Inflammatory macrophage treated with lipopolysaccharide for 4 hours (primary cell): Measurements from ENCODE around the gene ARHGEF16.

Experiments
- DNase-seq: peaks from one replicate; pipeline ENCODE4 v3.0.0-alpha.2; 2020

The ARHGEF16 gene

DNA sequence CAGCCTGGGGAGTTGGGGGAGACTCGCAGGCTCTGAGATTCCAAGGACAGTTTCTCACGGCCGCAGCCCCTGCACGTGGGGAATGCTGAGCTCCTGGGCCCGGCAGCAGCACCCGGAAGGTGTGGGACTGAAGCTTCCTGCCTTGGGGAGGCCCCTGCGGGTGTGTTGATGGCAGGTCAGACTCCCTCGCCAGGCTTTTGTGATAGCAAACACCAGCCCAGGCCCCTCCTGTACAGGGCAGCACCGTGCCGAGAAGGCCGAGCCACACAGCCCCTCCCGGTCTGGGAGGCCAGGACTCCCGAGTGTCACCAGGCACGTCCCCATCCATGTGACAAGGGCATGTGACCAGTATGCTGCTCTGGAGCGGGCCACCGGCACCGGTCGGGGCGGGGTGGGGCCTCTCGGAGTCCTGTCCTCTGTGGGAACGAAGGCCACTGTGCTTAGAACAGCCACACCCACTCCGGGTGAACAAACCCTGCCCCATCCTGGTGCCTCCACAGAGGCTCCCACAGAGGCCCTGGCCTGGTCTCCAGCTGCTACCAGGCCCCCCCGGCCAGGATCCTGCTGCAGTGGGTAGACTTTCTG is 31.1 kb upstream of the ARHGEF16 start:
- no peak for DNase-seq

DNA sequence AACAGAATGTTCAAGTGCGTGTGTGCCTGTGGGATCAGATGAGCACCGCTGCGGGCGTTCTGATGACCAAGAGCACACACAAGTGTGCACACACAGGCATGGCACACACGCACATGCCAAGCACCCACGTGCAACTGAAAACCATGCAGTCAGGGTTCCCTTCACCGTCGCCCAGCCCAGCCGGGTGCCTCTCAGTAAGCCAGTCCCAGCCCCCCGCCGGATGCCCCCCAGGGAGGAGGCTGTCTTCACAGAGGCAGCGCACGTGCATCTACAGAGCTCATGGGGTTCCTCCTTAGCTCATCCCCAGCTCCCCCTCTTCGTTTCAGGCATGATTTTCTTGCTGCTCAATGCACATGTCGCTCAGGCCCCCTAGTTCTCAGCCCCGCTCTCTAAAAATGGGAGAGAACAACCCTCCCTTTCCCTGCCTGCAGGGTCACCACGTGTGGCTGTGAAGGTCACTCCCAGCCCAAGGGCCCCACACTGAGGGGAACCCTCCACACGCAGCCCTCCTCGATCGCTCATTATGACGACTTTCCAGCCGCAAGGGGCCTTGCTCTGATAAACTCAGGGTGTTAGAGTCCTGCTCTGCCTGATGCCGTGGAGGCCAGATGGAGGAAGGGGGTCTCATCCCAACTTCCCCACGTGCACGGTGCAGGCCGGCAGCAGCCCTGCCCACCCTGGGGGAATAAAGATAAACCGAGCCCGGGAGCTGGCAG is 30.4 kb upstream of the ARHGEF16 start:
- DNase-seq, result no peak

DNA sequence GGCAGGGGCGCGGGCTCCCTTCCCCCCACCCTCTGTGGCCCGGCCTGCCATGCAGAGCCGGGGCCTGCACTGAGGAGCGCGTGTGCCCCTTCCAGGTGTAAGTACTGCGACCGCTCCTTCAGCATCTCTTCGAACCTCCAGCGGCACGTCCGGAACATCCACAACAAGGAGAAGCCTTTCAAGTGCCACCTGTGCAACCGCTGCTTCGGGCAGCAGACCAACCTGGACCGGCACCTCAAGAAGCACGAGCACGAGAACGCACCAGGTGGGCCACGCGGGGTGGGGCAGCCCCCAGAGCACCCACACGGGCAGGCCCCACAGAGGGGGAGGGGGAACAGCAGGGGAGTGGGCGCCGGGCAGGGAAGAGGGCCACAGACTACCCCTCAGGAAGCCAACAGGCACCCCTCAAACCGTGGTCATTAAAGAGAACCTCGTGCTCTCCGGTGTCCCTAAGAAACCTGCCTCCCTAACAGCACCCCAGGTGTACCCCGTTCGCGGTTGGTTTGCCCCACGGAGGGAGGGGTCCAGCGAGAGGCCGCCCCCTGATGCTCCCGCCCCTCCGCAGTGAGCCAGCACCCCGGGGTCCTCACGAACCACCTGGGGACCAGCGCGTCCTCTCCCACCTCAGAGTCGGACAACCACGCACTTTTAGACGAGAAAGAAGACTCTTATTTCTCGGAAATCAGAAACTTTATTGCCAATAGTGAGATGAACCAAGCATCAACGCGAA is 28.8 kb upstream of the ARHGEF16 start:
- DNase-seq, result no peak

DNA sequence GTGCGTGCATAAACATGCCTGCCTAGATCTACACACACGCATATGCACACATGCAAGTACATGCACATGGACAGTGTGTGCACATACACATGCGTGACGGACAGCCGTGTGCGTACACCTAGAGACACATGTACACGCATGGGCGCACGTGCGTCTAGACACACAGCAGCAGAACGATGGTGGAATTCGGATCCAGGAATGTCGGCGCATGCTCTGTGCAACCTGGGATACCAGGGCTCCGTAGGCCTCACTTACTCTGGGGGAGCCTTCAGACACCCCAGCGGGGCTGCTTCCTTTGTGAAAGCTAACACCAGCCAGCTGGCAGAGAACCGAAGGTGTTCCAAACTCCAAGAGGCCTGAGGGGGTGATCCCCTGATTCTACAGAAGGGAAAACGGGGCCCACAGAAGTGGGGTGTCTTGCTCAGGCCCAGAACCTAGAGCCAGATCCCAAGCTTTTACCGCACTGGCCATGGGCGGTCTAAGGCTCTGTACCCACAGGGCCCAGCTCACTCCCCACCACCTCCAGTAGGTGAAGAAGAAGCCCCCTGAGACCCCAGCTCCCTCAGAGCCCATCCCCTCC is 27.4 kb upstream of the ARHGEF16 start:
- no peak for DNase-seq

DNA sequence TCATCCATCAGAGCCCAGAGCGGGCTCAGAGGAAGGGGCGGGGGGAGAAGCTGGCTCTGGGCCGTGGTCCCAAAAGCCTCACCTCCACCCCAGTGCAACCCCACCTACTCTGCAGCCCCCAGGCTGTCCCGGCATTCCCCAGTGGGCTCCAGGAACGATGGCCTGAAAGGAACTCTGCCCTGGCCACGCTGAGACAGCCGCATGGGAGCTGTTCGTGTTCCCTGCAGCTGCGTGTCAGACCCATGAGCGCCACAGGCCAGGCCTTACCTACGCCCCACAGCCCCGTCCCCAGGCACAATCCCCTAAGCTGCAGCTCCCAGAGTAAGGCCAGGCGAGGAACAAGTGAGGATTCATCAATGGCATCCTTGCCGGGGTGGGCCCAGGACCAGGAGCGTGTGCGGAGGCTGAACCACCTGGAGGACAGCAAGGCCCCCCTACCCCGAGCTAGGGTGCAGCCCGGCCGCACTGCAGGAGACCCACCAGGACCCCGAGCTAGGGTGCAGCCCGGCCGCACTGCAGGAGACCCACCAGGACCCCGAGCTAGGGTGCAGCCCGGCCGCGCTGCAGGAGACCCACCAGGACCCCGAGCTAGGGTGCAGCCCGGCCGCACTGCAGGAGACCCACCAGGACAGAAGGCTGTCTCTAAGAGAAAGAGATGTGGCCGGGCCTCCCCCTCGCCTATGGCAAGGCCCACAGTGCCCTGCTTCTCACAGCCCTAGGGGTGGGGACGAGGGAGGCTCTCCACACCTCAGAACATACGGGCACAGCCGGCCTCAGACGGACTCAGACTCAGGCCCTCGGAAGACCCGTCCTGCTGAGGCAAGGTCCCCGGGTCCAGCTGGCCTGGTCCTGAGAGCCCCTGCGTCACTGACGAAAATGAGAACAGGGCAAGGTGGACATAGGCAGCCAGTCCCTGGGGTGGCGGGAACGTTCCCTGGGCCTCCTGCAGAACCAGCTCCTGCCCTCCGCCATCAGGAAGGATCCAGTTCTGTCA is 26.5 kb upstream of the ARHGEF16 start:
- no peak for DNase-seq

DNA sequence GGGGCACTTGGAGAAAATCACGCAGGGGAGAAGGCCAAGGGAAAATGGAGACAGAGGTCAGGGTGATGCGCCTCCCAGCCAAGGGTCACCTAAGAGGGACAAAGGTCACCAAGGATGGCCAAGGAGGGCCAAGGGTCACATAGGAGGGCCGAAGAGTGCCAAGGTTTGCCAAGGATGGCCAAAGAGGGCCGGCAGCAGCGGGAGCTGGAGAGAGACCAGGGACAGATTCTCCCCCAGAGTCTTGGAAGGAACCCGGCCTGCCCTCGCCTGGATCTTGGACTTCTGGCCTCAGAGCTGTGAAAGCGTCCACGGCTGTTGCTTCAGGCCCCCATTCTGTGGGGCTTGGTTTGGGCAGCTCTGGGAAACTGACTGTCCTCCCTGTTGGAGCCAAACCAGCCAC is 25.6 kb upstream of the ARHGEF16 start:
- DNase-seq, result no peak

DNA sequence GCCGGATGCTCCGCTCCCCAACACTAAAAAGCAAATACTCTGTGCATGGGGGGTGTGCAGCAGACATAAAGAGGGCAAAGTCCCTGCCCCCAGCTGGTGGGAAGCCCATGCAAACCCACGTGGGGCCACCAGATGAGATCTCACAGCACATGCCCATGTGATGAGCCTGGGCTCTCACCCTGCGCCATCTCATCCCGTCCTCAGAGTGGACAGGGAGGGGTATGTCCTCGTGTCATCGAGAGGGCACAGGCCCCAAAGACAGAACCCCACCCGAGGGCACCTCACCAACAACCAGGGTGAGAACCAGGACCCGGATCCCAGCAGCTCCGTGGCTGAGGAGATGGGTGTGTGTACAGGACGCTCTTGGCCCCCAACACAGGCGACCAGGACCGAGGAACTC is 25.1 kb upstream of the ARHGEF16 start:
- no peak for DNase-seq

DNA sequence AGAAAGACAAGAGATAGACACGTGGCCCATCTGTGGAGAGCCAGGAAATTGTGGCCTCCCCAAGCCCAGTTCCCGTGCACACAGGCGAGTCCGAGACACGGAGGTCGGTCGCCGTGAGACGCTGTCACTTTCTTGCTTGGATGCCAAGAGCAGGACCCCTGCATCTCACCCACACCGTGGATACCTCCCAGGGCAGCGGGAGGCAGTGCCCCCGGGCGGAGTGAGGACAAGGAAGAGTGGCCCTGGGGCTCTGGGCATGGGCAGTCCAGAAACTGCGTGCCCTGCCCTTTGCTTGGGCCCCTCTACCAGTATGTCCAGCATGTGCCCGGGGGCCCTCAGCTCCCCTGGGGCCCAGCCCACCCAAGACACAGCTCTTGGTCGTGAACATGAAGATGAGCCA is 24.7 kb upstream of the ARHGEF16 start:
- no peak for DNase-seq

DNA sequence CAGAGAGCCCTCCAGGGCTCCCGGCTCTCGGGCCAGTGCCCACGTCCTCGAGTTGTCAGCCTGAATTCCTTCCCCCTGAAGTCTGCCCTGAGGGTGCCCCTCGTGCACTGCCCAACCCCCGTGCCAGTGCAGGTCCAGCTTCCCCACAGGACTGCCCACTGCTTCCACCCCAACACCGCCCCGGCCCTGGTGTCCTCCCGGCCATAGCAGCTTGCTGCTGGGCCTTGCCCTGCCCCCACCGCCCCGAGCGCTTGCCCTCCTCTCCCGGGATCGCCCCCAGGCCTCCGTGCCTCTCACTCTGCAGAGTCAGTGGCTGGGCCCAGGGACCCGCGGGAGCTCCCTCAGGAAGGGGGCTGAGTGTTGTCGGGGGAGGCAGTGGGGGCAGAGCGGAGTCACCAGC is 24.1 kb upstream of the ARHGEF16 start:
- no peak for DNase-seq

DNA sequence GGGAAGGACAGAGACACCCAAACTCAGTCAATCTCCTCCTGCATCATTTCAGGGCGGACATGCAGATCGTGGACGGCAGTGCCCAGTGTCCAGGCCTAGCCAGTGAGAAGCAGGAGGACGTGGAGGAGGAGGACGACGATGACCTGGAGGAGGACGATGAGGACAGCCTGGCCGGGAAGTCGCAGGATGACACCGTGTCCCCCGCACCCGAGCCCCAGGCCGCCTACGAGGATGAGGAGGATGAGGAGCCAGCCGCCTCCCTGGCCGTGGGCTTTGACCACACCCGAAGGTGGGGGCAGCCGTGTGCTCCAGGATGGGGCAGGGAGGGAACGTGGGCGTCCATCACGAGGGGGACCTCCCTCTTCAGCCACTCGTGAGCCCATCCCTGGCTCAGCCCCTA is 23.6 kb upstream of the ARHGEF16 start:
- no peak for DNase-seq

DNA sequence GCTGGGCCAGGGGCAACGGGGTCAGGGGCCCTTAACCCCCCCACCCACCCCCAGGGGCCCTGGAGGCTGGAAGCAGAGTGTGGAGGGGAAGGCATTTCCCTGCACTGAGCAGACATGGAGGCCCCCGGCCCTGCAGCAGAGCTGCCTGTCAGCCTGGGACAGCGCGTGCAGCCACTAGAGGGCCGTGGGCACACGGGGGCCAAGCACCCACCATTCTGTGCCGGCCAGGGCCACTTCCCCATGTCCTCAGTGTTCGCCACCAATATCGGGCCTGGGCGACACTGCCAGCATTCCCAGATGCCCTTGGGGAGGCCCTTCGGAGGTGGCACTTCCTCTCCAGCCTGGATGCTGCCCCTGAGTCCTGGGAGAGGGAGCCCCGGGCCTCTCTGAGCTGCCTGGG is 23.2 kb upstream of the ARHGEF16 start:
- no peak for DNase-seq

DNA sequence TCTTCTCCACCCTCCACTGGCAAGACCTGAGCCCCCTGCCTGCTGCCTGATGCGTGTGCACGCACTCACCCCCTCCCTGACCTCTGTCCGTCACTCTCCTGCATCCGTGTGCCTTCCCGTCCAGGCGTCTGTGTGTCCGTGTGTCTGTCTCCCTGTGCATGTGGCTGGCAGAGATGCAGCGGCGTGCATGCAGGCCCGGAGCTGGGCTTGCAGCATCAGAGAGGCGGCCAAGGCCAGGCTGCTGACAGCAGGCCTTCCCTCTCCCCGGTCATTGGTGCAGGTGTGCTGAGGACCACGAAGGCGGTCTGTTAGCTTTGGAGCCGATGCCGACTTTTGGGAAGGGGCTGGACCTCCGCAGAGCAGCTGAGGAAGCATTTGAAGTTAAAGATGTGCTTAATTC is 22.8 kb upstream of the ARHGEF16 start:
- DNase-seq, result no peak

DNA sequence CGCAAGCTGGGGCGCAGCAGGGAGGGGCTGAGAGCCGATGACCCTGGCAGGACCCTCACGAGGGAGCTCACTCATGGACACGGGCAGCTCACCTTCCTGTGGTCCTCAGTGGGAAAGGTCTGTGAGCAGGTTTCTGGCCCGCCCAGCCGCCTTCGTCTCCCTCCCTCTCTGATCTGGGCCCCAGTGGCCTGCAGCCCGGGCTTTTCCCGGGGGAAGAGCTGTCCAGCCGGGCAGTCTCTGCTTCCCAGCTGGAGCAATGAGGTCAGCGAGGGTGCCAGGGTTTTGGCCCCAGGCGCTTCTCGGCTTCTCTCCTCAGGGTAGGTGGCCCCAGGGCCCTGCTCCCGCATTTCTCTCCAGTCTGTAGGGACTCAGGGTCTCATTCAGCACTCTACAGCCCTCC is 22.2 kb upstream of the ARHGEF16 start:
- DNase-seq, result no peak

DNA sequence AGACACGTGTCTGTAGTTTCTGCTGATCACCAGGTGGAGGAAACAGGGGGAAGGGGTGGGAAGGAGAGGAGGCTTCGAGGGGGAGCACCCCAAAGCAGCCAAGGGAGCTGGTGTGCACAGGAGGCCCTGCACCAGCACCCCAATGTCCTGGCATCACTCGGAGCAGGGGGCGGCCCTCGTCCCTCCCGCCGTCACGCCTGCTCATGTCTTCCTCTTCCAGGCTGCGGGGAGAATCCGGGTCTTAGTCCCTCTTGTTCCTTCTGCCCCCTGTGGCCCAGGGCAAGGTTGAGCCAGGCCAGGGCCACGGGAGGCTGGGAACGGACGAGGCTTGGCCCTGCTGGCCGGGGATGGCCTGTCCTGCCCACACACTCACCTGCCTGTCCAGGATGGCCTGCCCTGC is 21.4 kb upstream of the ARHGEF16 start:
- DNase-seq, result no peak

DNA sequence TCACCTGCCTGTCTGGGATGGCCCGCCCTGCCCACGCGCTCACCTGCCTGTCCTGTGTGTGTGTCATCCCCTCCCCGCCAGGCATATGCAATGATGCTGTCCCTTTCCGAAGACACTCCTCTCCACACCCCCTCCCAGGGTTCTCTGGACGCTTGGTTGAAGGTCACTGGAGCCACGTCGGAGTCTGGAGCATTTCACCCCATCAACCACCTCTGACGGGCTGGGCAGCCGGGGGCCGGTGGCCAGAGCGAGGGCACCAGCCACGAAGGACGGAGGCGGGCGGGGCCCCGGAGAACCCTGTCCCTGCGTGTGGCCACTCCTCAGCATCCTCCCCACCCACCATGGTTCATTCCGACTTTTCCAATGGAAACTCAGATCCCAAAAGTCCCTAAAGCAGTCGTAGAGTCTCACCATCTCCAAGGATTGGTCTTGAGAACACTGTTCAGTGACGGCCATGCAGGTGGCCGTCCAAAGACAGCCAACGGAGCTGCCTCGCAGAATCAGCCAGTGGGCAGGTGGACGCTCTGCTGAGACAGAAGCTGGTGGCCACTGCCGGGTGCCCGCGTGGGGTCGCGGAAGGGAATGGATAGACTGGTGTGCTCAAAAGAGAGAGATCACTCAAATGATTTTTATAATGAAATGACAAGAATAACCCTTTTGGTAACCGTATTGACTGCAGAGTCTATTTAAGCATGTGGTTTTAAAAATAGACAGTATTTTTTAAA is 20.7 kb upstream of the ARHGEF16 start:
- no peak for DNase-seq

DNA sequence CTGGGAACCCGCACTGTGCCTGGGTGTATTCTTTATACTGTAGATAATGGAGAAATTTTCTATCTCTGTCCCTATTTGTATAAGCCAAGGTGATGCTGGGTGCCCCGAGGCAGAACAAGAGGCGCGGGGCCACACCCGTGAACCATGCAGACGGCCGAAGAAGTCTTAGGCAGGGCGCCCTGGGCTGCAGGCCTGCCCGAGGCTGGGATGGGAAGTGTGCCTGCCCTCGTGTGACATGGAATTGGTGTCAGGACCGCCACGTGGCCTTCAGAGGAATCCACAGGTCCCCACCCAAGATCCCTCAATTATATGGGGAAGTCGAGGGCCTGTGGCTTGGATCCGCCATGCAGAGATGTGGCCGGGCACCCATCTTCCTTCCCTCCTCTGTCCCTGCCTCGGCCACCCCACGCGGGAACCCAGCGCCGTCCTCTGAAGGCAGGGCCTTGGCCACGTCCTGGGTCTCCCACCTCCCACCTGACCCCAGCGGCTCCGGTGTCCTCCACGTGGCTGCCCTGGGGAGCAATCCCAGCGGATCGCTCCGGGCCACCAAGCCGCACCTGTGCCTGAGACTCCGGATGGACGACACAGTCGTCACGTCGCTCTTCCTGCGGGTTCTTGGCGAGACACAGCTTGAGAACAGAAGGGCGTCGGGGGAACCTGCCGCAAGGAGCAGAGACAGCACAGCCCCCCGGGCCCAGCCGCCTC is 19.9 kb upstream of the ARHGEF16 start:
- no peak for DNase-seq

DNA sequence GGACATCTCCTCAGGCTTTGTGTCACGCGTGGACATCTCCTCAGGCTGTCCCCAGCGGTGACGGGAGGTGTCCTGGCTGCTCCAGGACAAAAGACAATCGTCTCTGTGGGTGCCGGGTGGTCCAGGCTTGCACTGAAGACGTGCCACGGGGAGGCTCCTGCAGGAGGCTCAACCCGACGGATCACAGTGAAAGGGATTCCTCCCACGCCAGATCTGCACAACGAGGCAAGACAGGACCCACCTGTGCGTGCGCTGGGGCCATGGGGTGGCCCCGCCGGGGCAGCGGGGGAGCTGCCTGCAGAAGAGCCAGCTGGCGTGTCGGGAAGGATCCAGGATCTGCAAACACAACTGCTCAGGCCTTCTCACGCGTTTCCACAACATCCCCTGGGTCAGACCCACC is 18.8 kb upstream of the ARHGEF16 start:
- no peak for DNase-seq

DNA sequence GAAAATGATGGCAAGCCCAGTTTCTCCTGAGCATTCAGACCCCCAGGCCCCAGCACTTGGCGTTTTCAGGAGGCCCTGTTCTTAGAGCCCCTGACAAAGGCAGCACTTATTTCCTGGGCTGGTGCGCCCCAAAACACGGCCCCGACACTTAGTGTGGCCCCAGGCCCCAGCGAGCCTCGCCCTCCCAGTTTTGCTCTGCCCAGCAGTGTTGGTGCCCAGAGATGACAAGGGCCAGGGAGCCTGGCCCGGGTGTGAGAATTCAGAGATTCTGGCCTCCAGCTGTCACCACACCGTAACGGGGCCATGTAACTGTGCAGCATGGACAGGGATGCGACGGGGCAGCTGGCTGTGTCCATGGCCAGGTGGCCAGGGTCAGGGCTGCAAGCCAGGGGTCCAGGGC is 18.0 kb upstream of the ARHGEF16 start:
- no peak for DNase-seq

DNA sequence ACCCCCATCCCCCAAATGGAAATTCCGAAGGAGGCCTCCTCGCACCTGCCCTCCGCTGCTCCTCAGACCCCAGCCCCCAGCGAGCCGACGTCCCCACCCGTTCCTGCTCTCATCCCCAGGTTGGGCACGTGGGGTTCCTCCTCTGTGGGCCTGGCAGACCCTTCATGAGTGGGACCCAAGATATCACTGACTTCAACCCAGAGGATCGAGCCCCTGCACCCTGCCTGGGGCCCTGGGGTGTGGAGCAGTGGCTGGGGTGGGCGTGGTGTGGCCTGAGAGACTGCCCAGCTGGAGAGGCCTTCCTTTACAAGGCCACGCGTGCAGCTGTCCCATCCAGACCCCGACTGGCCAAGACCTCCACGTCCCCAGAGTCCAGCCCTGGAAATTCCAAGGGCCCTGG is 17.6 kb upstream of the ARHGEF16 start:
- no peak for DNase-seq

DNA sequence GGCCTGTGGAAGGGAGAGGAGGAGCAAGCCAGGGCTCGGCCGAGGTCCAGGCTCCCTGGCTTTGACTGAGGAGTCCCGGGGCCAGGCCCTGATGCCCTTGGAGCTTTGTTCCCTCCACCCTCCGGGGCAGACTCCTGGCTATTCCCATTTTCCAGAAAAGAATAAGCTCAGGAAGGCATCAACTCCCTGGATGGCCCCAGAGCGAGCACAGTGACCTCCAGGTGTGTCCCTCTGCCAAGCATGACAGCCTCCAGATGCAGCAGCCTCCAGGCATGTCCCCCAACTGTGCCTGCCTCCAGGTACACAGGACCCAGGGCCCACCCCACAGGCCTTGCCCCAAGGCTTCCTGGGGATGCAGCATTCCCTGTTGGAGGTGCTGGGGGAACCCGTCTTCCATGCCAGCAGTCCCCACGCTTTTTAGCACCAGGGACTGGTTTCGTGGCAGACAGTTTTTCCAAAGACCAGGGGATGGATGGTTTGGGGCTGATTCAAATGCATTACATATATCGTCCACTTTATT is 15.7 kb upstream of the ARHGEF16 start:
- no peak for DNase-seq
